Stomach smooth muscle (tissue), 2 donors: ENCODE data around the gene STAM2.
"Not testable (repeated sequence)": the region's sequence is repeated elsewhere in the genome, so short reads cannot be mapped to it uniquely, and the experiment has no call there.

Experiments
- H3K27ac ChIP-seq: one replicate; pipeline ENCODE4 v1.7.0; 2013; ENCODE audit warnings: mild to moderate bottlenecking, low read length, inconsistent platforms
- H3K27me3 ChIP-seq, 2 donors: one replicate each; pipeline ENCODE4 v1.7.0; 2013; ENCODE audit warnings: low read length in 2 of 2; ENCODE audit not compliant: insufficient read depth in 2 of 2, control insufficient read depth in 1 of 2
- H3K36me3 ChIP-seq, 2 donors: one replicate each; pipeline ENCODE4 v1.7.0; 2013; ENCODE audit warnings: low read length in 2 of 2; ENCODE audit not compliant: control insufficient read depth in 2 of 2, insufficient read depth in 2 of 2
- H3K4me1 ChIP-seq: one replicate; pipeline ENCODE4 v1.7.0; 2013; ENCODE audit warnings: low read length; ENCODE audit not compliant: control insufficient read depth, insufficient read depth
- H3K4me3 ChIP-seq, 2 donors: one replicate each; pipeline ENCODE4 v1.7.0; 2013; ENCODE audit warnings: low read length in 2 of 2
- H3K9ac ChIP-seq, 2 donors: one replicate each; pipeline ENCODE4 v1.7.0; 2013; ENCODE audit warnings: low read length in 2 of 2, mild to moderate bottlenecking in 1 of 2
- H3K9me3 ChIP-seq, 2 donors: one replicate each; pipeline ENCODE4 v1.7.0; 2013; ENCODE audit warnings: low read length in 2 of 2; ENCODE audit not compliant: control insufficient read depth in 2 of 2
- donor health status: healthy.
- donor health status: Pancreatic carcinoma.

The STAM2 gene

GRCh38 chr2:152172201-152172785 lies 3.3 kb downstream of the STAM2 start:
- H3K27me3 ChIP-seq, H3K9me3 ChIP-seq, H3K9ac ChIP-seq, H3K36me3 ChIP-seq, H3K27ac ChIP-seq, H3K4me3 ChIP-seq: not testable (repeated sequence)
- H3K4me1 ChIP-seq: peaks cover 15% of the 10 kb centered on the region

- H3K4me3 ChIP-seq: no peak overlapping the region
- H3K9ac ChIP-seq: no peak overlapping the region
- peaks cover 15% of the 10 kb centered on the region for H3K4me1 ChIP-seq
- H3K27ac ChIP-seq: no peak overlapping the region
- H3K36me3 ChIP-seq: no peaks in the 10 kb centered on the region
- no peaks in the 10 kb centered on the region for H3K27me3 ChIP-seq
- no peaks in the 10 kb centered on the region for H3K9me3 ChIP-seq
Observed at GRCh38 chr2:152171718-152172117, 3.8 kb downstream of the STAM2 start.

- H3K27ac ChIP-seq, H3K4me3 ChIP-seq, H3K9me3 ChIP-seq, H3K36me3 ChIP-seq, H3K9ac ChIP-seq, H3K27me3 ChIP-seq: not testable (repeated sequence)
- peaks cover 17% of the 10 kb centered on the region for H3K4me1 ChIP-seq
Observed at GRCh38 chr2:152169158-152169557, 6.4 kb downstream of the STAM2 start.

GRCh38 chr2:152167470-152167869 lies 8.1 kb downstream of the STAM2 start:
- peaks cover 11% of the 10 kb centered on the region for H3K4me1 ChIP-seq
- not testable (repeated sequence) for H3K9me3 ChIP-seq, H3K27me3 ChIP-seq, H3K4me3 ChIP-seq, H3K9ac ChIP-seq, H3K36me3 ChIP-seq, H3K27ac ChIP-seq

GRCh38 chr2:152167065-152167464 lies 8.5 kb downstream of the STAM2 start:
- Histone ChIP-seq H3K4me3 (no peak overlapping the region), H3K27me3 (no peaks in the 10 kb centered on the region), H3K27ac (no peak overlapping the region), H3K4me1 (peaks cover 11% of the 10 kb centered on the region), H3K9ac (no peak overlapping the region), H3K9me3 (no peaks in the 10 kb centered on the region), H3K36me3 (no peaks in the 10 kb centered on the region)

- Histone ChIP-seq H3K27ac (no peak overlapping the region), H3K4me1 (peaks cover 11% of the 10 kb centered on the region), H3K9ac (no peak overlapping the region)
Observed at GRCh38 chr2:152166633-152167032, 8.9 kb downstream of the STAM2 start.

GRCh38 chr2:152165780-152166179 lies 9.8 kb downstream of the STAM2 start:
- no peak overlapping the region for H3K4me3 ChIP-seq
- no peak overlapping the region for H3K9ac ChIP-seq
- no peaks in the 10 kb centered on the region for H3K36me3 ChIP-seq
- H3K4me1 ChIP-seq: peaks cover 11% of the 10 kb centered on the region
- H3K27me3 ChIP-seq: no peaks in the 10 kb centered on the region
- H3K27ac ChIP-seq: no peak overlapping the region
- no peaks in the 10 kb centered on the region for H3K9me3 ChIP-seq

More at GRCh38 chr2:152166633-152167032, 8.9 kb downstream of the STAM2 start:
- H3K36me3 ChIP-seq: no peaks in the 10 kb centered on the region
- no peaks in the 10 kb centered on the region for H3K27me3 ChIP-seq
- no peak overlapping the region for H3K4me3 ChIP-seq
- H3K9me3 ChIP-seq: no peaks in the 10 kb centered on the region

- Histone ChIP-seq H3K36me3 (no peaks in the 10 kb centered on the region), H3K27me3 (no peaks in the 10 kb centered on the region), H3K9me3 (no peaks in the 10 kb centered on the region), H3K9ac (no peak overlapping the region), H3K4me1 (peaks cover 9% of the 10 kb centered on the region), H3K4me3 (no peak overlapping the region), H3K27ac (no peak overlapping the region)
Observed at GRCh38 chr2:152165306-152165705, 10.3 kb downstream of the STAM2 start.

- H3K4me1 ChIP-seq, H3K9ac ChIP-seq, H3K27ac ChIP-seq, H3K4me3 ChIP-seq, H3K36me3 ChIP-seq, H3K9me3 ChIP-seq, H3K27me3 ChIP-seq: not testable (repeated sequence)
Observed at GRCh38 chr2:152163669-152164068, 11.9 kb downstream of the STAM2 start.

- no peaks in the 10 kb centered on the region for H3K27me3 ChIP-seq
- H3K36me3 ChIP-seq: peaks cover 0 to 2% of the 10 kb centered on the region in 2 donors
- H3K27ac ChIP-seq: no peak overlapping the region
- H3K9ac ChIP-seq: no peak overlapping the region
- no peak overlapping the region for H3K4me3 ChIP-seq
- no peaks in the 10 kb centered on the region for H3K9me3 ChIP-seq
- H3K4me1 ChIP-seq: peaks cover 9% of the 10 kb centered on the region
Observed at GRCh38 chr2:152162141-152162540, 13.4 kb downstream of the STAM2 start.

GRCh38 chr2:152161598-152161997 lies 14.0 kb downstream of the STAM2 start:
- Histone ChIP-seq H3K27me3 (no peaks in the 10 kb centered on the region), H3K4me1 (peaks cover 9% of the 10 kb centered on the region), H3K36me3 (peaks cover 0 to 2% of the 10 kb centered on the region in 2 donors), H3K4me3 (no peak overlapping the region), H3K9ac (no peak overlapping the region), H3K27ac (no peak overlapping the region), H3K9me3 (no peaks in the 10 kb centered on the region)
